ENCODE measurements around the gene THOC6. TPM values are rescaled to one million over a fixed set of nuclear protein-coding genes. Genes with fewer than 3 reads are reported as not detected.
A peak's percentile ranks its signal among the peaks of the same experiment; 100 is the strongest.

The THOC6 gene
- total RNA-seq, 1 donor from 2014 or later, result 30.2 TPM

DNA sequence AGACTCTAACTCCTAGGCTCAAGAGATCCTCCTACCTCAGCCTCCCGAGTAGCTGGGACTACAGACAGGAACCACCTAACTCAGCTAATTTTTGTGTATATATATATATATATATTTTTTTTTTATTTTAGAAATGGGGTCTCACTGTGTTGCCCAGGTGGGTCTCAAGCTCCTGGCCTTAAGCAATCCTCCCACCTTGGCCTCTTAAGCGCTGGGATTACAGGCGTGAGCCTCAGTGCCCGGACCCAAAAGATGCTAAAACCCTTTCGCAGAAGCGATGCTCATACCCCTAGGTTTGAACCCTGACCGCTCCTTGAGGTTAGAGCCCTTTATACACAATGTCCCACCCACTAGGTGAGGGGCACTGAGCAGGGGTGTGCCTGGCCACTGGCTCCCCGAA lies 13.3 kb upstream of the THOC6 start:
- Mint-ChIP-seq H3K27ac (ENCODE audit: unreplicated experiment) (no peak overlapping the region), H3K4me3 (ENCODE audit: unreplicated experiment) (no peak overlapping the region), H3K9me3 (ENCODE audit: unreplicated experiment) (peaks cover 4% of the 10 kb centered on the region), H3K27me3 (ENCODE audit: unreplicated experiment) (peaks cover 20% of the 10 kb centered on the region), H3K36me3 (ENCODE audit: unreplicated experiment) (no peaks in the 10 kb centered on the region), H3K4me1 (ENCODE audit: low read depth, unreplicated experiment) (peaks cover 2% of the 10 kb centered on the region)
- TF ChIP-seq, protein P1, sequence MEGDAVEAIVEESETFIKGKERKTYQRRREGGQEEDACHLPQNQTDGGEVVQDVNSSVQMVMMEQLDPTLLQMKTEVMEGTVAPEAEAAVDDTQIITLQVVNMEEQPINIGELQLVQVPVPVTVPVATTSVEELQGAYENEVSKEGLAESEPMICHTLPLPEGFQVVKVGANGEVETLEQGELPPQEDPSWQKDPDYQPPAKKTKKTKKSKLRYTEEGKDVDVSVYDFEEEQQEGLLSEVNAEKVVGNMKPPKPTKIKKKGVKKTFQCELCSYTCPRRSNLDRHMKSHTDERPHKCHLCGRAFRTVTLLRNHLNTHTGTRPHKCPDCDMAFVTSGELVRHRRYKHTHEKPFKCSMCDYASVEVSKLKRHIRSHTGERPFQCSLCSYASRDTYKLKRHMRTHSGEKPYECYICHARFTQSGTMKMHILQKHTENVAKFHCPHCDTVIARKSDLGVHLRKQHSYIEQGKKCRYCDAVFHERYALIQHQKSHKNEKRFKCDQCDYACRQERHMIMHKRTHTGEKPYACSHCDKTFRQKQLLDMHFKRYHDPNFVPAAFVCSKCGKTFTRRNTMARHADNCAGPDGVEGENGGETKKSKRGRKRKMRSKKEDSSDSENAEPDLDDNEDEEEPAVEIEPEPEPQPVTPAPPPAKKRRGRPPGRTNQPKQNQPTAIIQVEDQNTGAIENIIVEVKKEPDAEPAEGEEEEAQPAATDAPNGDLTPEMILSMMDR (IDR thresholded peaks at IDR 0.05; ENCODE audit: partially characterized antibody, unreplicated experiment), result no peak
- no peak for DNase-seq

DNA sequence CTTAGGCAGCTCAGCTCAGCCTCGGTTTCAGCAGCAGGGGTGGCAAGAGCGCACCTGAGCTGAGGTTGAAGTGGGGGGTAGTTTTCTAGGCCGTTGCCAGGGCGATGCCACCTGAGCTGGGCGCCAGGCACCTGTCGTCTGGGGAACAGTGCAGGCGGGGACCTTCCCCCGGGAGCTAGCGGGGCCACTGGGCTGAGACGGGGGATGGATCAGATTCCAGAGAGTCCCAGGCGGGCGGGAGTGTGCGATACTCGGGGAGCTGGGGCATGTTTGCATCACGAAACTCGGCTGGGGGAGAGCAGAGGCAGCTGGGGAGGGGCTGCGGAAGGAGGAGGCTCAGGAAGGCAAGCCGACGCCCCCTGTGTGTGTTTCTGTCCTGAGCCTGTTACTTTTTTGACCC lies 11.6 kb upstream of the THOC6 start:
- TF ChIP-seq, protein P1 (IDR thresholded peaks at IDR 0.05; ENCODE audit: partially characterized antibody, unreplicated experiment), result no peak
- H3K4me3 Mint-ChIP-seq (ENCODE audit: unreplicated experiment), result no peak overlapping the region
- peaks cover 3% of the 10 kb centered on the region for H3K9me3 Mint-ChIP-seq (ENCODE audit: unreplicated experiment)
- H3K27ac Mint-ChIP-seq (ENCODE audit: unreplicated experiment), result no peak overlapping the region
- no peaks in the 10 kb centered on the region for H3K36me3 Mint-ChIP-seq (ENCODE audit: unreplicated experiment)
- H3K27me3 Mint-ChIP-seq (ENCODE audit: unreplicated experiment), result peaks cover 23% of the 10 kb centered on the region
- peaks cover 2% of the 10 kb centered on the region for H3K4me1 Mint-ChIP-seq (ENCODE audit: low read depth, unreplicated experiment)
- DNase-seq, result peak; percentile 39

DNA sequence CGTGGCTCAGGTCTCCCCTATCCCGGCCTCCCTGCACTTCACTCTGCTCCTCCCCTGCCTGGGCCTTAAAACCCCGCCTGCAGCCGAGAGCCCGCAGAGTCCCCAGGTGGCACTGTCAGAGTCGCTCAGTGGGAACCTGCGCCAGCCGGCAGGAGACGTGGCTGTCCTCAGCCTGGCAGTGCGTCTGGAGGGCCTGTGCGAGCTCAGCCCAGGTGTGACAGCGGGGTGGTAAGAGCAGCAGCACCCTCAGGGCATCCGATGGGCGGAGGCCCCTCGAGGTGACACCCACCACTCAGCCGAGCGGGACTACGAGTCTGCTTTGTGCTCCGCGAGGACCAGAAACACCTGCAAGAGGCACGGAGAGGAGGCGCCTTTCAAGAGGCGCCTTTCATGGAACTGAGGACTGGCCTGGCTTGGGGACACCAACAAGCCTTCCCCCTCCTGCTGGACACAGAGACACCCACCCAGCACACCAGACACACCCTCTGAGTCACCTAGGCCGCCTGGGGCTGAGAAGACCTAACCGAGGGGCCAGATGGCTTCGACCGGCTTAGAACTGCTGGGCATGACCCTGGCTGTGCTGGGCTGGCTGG lies 10.9 kb upstream of the THOC6 start, which contains the start of gene CLDN9:
Gene CLDN9 (plus strand): TSS at position 96 of the 593 bp plus-strand sequence. CDS start 440 bp downstream, at position 536.
- H3K27me3 Mint-ChIP-seq (ENCODE audit: unreplicated experiment), result peaks cover 23% of the 10 kb centered on the region
- TF ChIP-seq, protein P1 (IDR thresholded peaks at IDR 0.05; ENCODE audit: partially characterized antibody, unreplicated experiment), result no peak
- H3K4me3 Mint-ChIP-seq (ENCODE audit: unreplicated experiment), result no peak within 1 kb of the TSS
- no peaks in the 10 kb centered on the region for H3K36me3 Mint-ChIP-seq (ENCODE audit: unreplicated experiment)
- no peak within 1 kb of the TSS for H3K27ac Mint-ChIP-seq (ENCODE audit: unreplicated experiment)
- peaks cover 2% of the 10 kb centered on the region for H3K4me1 Mint-ChIP-seq (ENCODE audit: low read depth, unreplicated experiment)
- peaks cover 3% of the 10 kb centered on the region for H3K9me3 Mint-ChIP-seq (ENCODE audit: unreplicated experiment)
- DNase-seq, result peak; percentile 40

DNA sequence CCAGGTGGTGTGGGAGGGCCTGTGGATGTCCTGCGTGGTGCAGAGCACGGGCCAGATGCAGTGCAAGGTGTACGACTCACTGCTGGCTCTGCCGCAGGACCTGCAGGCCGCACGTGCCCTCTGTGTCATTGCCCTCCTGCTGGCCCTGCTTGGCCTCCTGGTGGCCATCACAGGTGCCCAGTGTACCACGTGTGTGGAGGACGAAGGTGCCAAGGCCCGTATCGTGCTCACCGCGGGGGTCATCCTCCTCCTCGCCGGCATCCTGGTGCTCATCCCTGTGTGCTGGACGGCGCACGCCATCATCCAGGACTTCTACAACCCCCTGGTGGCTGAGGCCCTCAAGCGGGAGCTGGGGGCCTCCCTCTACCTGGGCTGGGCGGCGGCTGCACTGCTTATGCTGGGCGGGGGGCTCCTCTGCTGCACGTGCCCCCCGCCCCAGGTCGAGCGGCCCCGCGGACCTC lies 10.3 kb upstream of the THOC6 start:
- Mint-ChIP-seq H3K4me1 (ENCODE audit: low read depth, unreplicated experiment) (no peaks in the 10 kb centered on the region), H3K27ac (ENCODE audit: unreplicated experiment) (no peak overlapping the region), H3K9me3 (ENCODE audit: unreplicated experiment) (peaks cover 3% of the 10 kb centered on the region), H3K27me3 (ENCODE audit: unreplicated experiment) (peaks cover 20% of the 10 kb centered on the region), H3K4me3 (ENCODE audit: unreplicated experiment) (no peak overlapping the region), H3K36me3 (ENCODE audit: unreplicated experiment) (no peaks in the 10 kb centered on the region)
- no peak for DNase-seq
- TF ChIP-seq, protein P1 (IDR thresholded peaks at IDR 0.05; ENCODE audit: partially characterized antibody, unreplicated experiment), result no peak

DNA sequence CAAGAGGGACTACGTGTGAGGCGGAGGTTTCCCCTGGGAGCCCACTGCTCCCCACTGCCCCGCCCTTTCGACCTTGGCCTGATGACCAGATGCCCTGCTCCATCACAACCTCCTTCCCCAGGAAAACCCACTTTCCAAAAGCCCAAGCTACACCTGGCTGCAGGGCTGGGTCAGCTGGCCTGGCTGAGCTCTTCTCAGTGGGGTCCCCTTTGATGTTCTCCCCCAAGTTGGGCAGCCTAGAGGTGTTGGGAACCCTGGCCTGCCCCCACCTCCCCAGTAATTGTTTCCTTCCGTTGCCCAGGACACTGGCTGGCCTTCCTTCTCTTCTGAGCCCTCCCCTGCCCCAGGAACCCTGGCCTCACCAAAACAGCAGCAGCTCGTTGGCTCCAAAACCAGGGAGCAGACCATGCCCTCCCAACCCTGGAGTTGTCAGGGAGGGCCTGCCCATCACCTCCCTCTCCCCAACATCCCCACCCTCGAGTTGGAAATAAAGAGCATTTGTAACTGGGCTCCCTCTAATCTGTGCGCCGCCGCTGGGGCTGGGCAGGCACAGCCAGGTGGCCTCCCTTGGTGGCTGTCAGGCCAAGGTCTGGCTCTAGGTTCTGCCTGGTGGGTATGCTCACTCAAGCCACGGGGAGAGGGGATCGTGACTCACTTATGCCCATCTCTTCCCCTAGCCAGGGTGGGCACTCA lies 9.7 kb upstream of the THOC6 start:
- Mint-ChIP-seq H3K36me3 (ENCODE audit: unreplicated experiment) (no peaks in the 10 kb centered on the region), H3K27me3 (ENCODE audit: unreplicated experiment) (peaks cover 16% of the 10 kb centered on the region), H3K4me1 (ENCODE audit: low read depth, unreplicated experiment) (no peaks in the 10 kb centered on the region), H3K4me3 (ENCODE audit: unreplicated experiment) (no peak overlapping the region), H3K9me3 (ENCODE audit: unreplicated experiment) (peaks cover 3% of the 10 kb centered on the region), H3K27ac (ENCODE audit: unreplicated experiment) (no peak overlapping the region)
- DNase-seq, result no peak
- TF ChIP-seq, protein P1 (IDR thresholded peaks at IDR 0.05; ENCODE audit: partially characterized antibody, unreplicated experiment), result no peak
